KMS-11 (cell line): ENCODE data around the gene SCP2.
A peak's percentile ranks its signal among the peaks of the same experiment; 100 is the strongest.

Experiments
- H2AFZ ChIP-seq: fragments of 200-600 bp; sonication (generic); 2 replicates; pipeline ENCODE4 v1.6.1; 2016; ENCODE audit warnings: antibody characterized with exemption, mixed run types, low read depth
- H3K27ac ChIP-seq: fragments of 200-600 bp; sonication (generic); 2 replicates; pipeline ENCODE4 v1.6.1; 2016; ENCODE audit warnings: mild to moderate bottlenecking, mixed run types
- H3K27me3 ChIP-seq: fragments of 200-600 bp; sonication (generic); 2 replicates; pipeline ENCODE4 v1.6.1; 2017; ENCODE audit warnings: mild to moderate bottlenecking, low read depth, mixed run types, moderate library complexity; ENCODE audit not compliant: insufficient read depth
- H3K36me3 ChIP-seq: fragments of 200-600 bp; sonication (generic); 2 replicates; pipeline ENCODE4 v1.6.1; 2017; ENCODE audit warnings: mild to moderate bottlenecking, mixed run types; ENCODE audit not compliant: insufficient read depth
- H3K4me1 ChIP-seq: fragments of 200-600 bp; sonication (generic); 2 replicates; pipeline ENCODE4 v1.6.1; 2016; ENCODE audit warnings: mild to moderate bottlenecking, low read depth, mixed run types; ENCODE audit not compliant: poor library complexity, severe bottlenecking
- H3K4me2 ChIP-seq: fragments of 200-600 bp; sonication (generic); 2 replicates; pipeline ENCODE4 v1.7.0; 2016; ENCODE audit warnings: mild to moderate bottlenecking, mixed run types
- H3K4me3 ChIP-seq: fragments of 200-600 bp; sonication (generic); IDR thresholded peaks from 2 replicates; pipeline ENCODE4 v1.6.1; 2017; ENCODE audit warnings: low read depth, low read length, mixed read lengths; ENCODE audit not compliant: insufficient read depth
- H3K79me2 ChIP-seq: fragments of 200-600 bp; sonication (generic); 2 replicates; pipeline ENCODE4 v1.6.1; 2016; ENCODE audit warnings: low read depth, mixed run types; ENCODE audit not compliant: insufficient read depth
- H3K9ac ChIP-seq: fragments of 200-600 bp; sonication (generic); 2 replicates; pipeline ENCODE4 v1.6.1; 2016; ENCODE audit warnings: mild to moderate bottlenecking, mixed run types
- H4K20me1 ChIP-seq: fragments of 200-600 bp; sonication (generic); 2 replicates; pipeline ENCODE4 v1.6.1; 2016; ENCODE audit warnings: mild to moderate bottlenecking, mixed run types; ENCODE audit not compliant: insufficient read depth
- TF ChIP-seq, protein P1 (sequence below): fragments of 200-600 bp; sonication (generic); conservative IDR thresholded peaks from 2 replicates; pipeline ENCODE4 v1.6.1; 2017; ENCODE audit warnings: low read depth, mild to moderate bottlenecking, antibody characterized with exemption, low read length, moderate library complexity, mixed read lengths

Gene SCP2

DNA sequence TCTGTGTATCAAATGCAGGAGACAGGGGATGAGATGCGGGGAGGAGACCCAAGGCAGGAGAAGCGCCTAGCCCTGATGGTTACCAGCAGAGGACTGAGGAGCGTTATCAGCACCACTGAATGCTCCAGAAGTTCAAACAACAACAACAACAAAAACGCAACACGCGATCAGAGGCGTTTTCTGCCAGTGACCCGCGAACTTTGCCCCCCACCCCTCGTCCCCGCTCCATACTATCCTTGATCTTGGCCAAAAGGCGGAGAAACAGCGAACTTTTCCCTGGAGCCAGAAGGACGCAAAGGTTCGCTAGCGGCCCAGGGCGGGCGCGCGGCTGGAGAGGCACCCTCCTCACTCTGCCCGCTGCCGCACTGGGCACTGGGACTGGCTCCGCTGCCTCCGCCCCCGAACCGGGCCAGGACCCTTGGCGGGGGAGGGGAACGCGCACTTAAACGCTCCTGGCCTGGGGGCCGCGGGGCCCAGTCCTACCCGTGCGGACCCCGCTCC is 6.2 kb upstream of the SCP2 start:
- H3K9ac ChIP-seq: no peak overlapping the region
- no peak overlapping the region for H3K4me2 ChIP-seq
- no peaks in the 10 kb centered on the region for H3K27me3 ChIP-seq
- H3K27ac ChIP-seq: no peak overlapping the region
- no peaks in the 10 kb centered on the region for H4K20me1 ChIP-seq
- TF ChIP-seq, protein P1, sequence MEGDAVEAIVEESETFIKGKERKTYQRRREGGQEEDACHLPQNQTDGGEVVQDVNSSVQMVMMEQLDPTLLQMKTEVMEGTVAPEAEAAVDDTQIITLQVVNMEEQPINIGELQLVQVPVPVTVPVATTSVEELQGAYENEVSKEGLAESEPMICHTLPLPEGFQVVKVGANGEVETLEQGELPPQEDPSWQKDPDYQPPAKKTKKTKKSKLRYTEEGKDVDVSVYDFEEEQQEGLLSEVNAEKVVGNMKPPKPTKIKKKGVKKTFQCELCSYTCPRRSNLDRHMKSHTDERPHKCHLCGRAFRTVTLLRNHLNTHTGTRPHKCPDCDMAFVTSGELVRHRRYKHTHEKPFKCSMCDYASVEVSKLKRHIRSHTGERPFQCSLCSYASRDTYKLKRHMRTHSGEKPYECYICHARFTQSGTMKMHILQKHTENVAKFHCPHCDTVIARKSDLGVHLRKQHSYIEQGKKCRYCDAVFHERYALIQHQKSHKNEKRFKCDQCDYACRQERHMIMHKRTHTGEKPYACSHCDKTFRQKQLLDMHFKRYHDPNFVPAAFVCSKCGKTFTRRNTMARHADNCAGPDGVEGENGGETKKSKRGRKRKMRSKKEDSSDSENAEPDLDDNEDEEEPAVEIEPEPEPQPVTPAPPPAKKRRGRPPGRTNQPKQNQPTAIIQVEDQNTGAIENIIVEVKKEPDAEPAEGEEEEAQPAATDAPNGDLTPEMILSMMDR: no peak
- no peaks in the 10 kb centered on the region for H3K36me3 ChIP-seq
- H2AFZ ChIP-seq: no peak overlapping the region
- H3K4me3 ChIP-seq: no peak overlapping the region
- H3K4me1 ChIP-seq: no peaks in the 10 kb centered on the region
- H3K79me2 ChIP-seq: no peaks in the 10 kb centered on the region

DNA sequence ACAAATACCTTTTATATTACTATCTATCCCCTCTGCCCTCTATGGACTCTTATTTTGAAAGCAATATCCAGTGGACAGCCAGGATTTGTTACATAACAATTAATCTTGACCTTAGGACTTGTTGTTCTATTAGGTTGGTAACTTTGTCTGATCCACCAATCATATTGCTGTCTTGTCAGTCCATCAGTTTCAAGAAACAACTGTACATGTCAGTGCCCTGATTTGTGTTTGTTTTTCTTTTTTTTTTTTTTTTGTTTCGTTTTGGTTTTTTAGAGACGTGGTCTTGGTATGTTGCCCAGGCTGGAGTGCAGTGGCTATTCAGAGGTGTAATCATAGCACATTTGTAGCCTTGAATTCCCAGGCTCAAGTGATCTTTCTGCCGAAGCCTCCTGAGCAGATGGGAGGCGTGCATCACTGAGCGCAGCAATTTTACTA is 1.5 kb upstream of the SCP2 start:
- H3K4me2 ChIP-seq: no peak overlapping the region
- H3K9ac ChIP-seq: no peak overlapping the region
- TF ChIP-seq, protein P1: no peak
- H3K27me3 ChIP-seq: no peaks in the 10 kb centered on the region
- H2AFZ ChIP-seq: no peak overlapping the region
- H3K4me3 ChIP-seq: no peak overlapping the region
- no peak overlapping the region for H3K27ac ChIP-seq
- H3K79me2 ChIP-seq: no peaks in the 10 kb centered on the region
- H3K36me3 ChIP-seq: no peaks in the 10 kb centered on the region
- H3K4me1 ChIP-seq: no peaks in the 10 kb centered on the region
- H4K20me1 ChIP-seq: no peaks in the 10 kb centered on the region

DNA sequence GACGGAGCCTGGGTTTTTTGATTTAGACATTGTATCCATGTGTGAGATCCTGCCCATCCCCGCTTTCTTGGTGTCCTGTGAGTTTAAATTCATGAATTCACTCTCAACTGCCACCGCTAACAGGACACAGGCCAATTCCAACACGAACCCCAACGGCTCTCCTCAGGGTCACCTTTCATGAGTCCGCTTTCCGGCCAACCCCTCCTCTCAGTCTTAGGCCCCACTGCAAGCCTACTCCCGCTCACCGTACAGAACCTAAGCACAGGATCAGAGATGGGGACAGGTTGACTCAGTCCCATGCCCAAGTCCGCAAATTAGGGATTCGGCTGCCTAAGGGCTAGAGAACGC is 238 bp upstream of the SCP2 start:
- Histone ChIP-seq H3K27me3 (no peaks in the 10 kb centered on the region), H3K4me3 (peak overlapping the region; percentile 70), H4K20me1 (no peaks in the 10 kb centered on the region), H3K9ac (no peak overlapping the region), H3K36me3 (no peaks in the 10 kb centered on the region), H3K4me1 (no peaks in the 10 kb centered on the region), H2AFZ (peak overlapping the region; percentile 85), H3K27ac (no peak overlapping the region), H3K79me2 (no peaks in the 10 kb centered on the region), H3K4me2 (peak overlapping the region; percentile 73; the same call in 1 of the 2 replicates)
- TF ChIP-seq, protein P1: no peak

DNA sequence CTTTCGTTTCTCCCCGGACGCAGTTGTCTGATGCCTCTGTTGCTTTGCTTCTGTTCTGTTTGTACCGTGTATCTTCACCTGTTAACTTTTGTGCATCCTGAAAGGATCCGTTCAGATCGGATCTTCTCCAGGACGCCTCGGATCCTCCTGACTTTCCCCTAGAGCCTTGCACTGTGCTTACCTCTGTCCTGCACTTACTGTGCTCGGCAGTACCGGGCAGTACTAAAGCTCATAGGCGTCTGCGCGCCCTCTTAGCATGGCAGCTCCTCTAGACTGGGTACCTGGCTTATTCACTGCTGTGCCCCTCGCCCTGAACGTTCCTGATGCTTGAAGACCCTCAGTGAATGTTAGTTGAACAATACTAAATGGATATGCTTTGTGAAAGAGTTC is 934 bp downstream of the SCP2 start:
- Histone ChIP-seq H3K27me3 (no peaks in the 10 kb centered on the region), H3K4me3 (peak overlapping the region; percentile 70), H3K9ac (no peak overlapping the region; the same call in 1 of the 2 replicates), H3K4me2 (peak overlapping the region; percentile 73; the same call in 1 of the 2 replicates), H2AFZ (peak overlapping the region; percentile 85), H3K27ac (no peak overlapping the region), H4K20me1 (no peaks in the 10 kb centered on the region), H3K79me2 (no peaks in the 10 kb centered on the region), H3K4me1 (no peaks in the 10 kb centered on the region), H3K36me3 (no peaks in the 10 kb centered on the region)
- TF ChIP-seq, protein P1: no peak

DNA sequence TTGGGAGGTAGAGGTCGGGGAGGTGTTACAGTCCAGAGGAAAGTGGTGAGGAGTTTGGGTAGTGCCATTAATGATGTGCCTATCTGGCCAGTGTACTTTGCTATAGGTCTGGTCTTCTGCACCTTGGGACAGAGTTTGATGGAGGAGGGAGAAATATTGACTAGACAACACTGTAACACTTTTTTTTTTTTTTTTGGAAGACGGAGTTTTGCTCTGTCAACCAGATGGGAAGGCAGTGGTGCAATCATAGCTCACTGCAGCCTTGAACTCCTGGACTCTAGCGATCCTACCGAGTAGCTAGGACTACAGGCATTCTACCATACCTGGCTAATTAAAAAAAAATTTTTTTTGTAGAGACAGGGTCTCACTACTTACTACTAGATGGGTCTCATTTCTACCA is 1.9 kb downstream of the SCP2 start:
- Histone ChIP-seq H3K9ac (no peak overlapping the region), H3K4me3 (no peak overlapping the region), H3K36me3 (no peaks in the 10 kb centered on the region), H3K79me2 (no peaks in the 10 kb centered on the region), H3K27ac (no peak overlapping the region), H3K4me2 (no peak overlapping the region), H4K20me1 (no peaks in the 10 kb centered on the region), H3K4me1 (no peaks in the 10 kb centered on the region), H2AFZ (no peak overlapping the region), H3K27me3 (no peaks in the 10 kb centered on the region)
- TF ChIP-seq, protein P1: no peak
